HepG2 (cell line): Measurements from ENCODE around the gene CTSZ. TPM values are rescaled to one million over a fixed set of nuclear protein-coding genes. Genes with fewer than 3 reads are reported as not detected.

Experiments used
- BHLHE40 ChIP-seq: IDR thresholded peaks from 2 replicates; pipeline ENCODE4 v1.6.1; 2011; ENCODE audit warnings: low read length, improper control_type of control experiment
- CHCHD3 ChIP-seq: sonication (generic); formaldehyde crosslinking; IDR thresholded peaks from 2 replicates; pipeline ENCODE4 v1.8.0; 2022; ENCODE audit warnings: mild to moderate bottlenecking, missing genetic modification reagents, moderate library complexity
- GATA4 ChIP-seq: sonication (generic); IDR thresholded peaks from 2 replicates; pipeline ENCODE4 v1.6.1; 2016; ENCODE audit warnings: antibody characterized with exemption, low read depth, borderline replicate concordance
- HOXA5 ChIP-seq: sonication (generic); formaldehyde crosslinking; IDR thresholded peaks from 2 replicates; pipeline ENCODE4 v1.4.0; 2020; ENCODE audit warnings: missing genetic modification reagents
- HOXD1 ChIP-seq: sonication (generic); formaldehyde crosslinking; IDR thresholded peaks from 2 replicates; pipeline ENCODE4 v1.5.0; 2020; ENCODE audit warnings: missing genetic modification reagents
- IKZF1 ChIP-seq: fragments of 450-650 bp; IDR thresholded peaks from 2 replicates; pipeline ENCODE4 v1.7.1; 2016
- MLLT10 ChIP-seq: sonication (generic); formaldehyde crosslinking; IDR thresholded peaks from 2 replicates; pipeline ENCODE4 v1.4.0; 2020; ENCODE audit warnings: missing genetic modification reagents
- MYC ChIP-seq: sonication (generic); formaldehyde crosslinking; IDR thresholded peaks from 2 replicates; pipeline ENCODE4 v1.9.0; 2021; ENCODE audit warnings: missing genetic modification reagents, borderline replicate concordance
- NPAS2 ChIP-seq: sonication (generic); formaldehyde crosslinking; IDR thresholded peaks from 2 replicates; pipeline ENCODE4 v1.8.0; 2022; ENCODE audit warnings: mild to moderate bottlenecking, missing genetic modification reagents, borderline replicate concordance
- ONECUT2 ChIP-seq: sonication (generic); formaldehyde crosslinking; IDR thresholded peaks from 2 replicates; pipeline ENCODE4 v1.4.0; 2020; ENCODE audit warnings: missing genetic modification reagents
- POGZ ChIP-seq: sonication (generic); formaldehyde crosslinking; IDR thresholded peaks from 2 replicates; pipeline ENCODE4 v1.4.0; 2020; ENCODE audit warnings: mild to moderate bottlenecking, missing genetic modification reagents
- SP5 ChIP-seq: IDR thresholded peaks from 2 replicates; pipeline ENCODE4 v1.6.1; 2016; ENCODE audit warnings: low read depth, borderline replicate concordance
- ZBTB21 ChIP-seq: sonication (generic); formaldehyde crosslinking; IDR thresholded peaks from 2 replicates; pipeline ENCODE4 v1.4.0; 2020; ENCODE audit warnings: missing genetic modification reagents
- ZFP1 ChIP-seq: IDR thresholded peaks from 2 replicates; pipeline ENCODE4 v1.6.1; 2016
- ZNF121 ChIP-seq: sonication (generic); formaldehyde crosslinking; IDR thresholded peaks from 2 replicates; pipeline ENCODE4 v1.5.0; 2020; ENCODE audit warnings: mild to moderate bottlenecking, missing genetic modification reagents
- ZNF296 ChIP-seq: sonication (generic); formaldehyde crosslinking; conservative IDR thresholded peaks from 2 replicates; pipeline ENCODE4 v1.5.0; 2020; ENCODE audit warnings: mild to moderate bottlenecking, missing genetic modification reagents
- ZNF451 ChIP-seq: sonication (generic); formaldehyde crosslinking; IDR thresholded peaks from 2 replicates; pipeline ENCODE4 v1.5.0; 2020; ENCODE audit warnings: mild to moderate bottlenecking, missing genetic modification reagents
- ZNF501 ChIP-seq: sonication (generic); formaldehyde crosslinking; IDR thresholded peaks from 2 replicates; pipeline ENCODE4 v1.5.1; 2020; ENCODE audit warnings: mild to moderate bottlenecking, moderate library complexity, missing genetic modification reagents
- ZNF552 ChIP-seq: sonication (generic); formaldehyde crosslinking; IDR thresholded peaks from 2 replicates; pipeline ENCODE4 v1.9.0; 2022; ENCODE audit warnings: missing genetic modification reagents, mild to moderate bottlenecking, borderline replicate concordance
- ZSCAN20 ChIP-seq: sonication (generic); formaldehyde crosslinking; IDR thresholded peaks from 2 replicates; pipeline ENCODE4 v1.4.0; 2020; ENCODE audit warnings: missing genetic modification reagents, mild to moderate bottlenecking, borderline replicate concordance
- polyA plus RNA-seq, 8 experiments: library from polyadenylated mRNA; depleted of rRNA in 3 of 8; stranded (reverse) in 7 of 8; unstranded in 1 of 8; fragments of >200 nt; fragmentation: Illumina TruSeq in 4 of 8; extraction: Trizol in 4 of 8; gene quantifications; 2 replicates each; pipeline versions ENCODE4 v1.2.1 to v1.2.3, GENCODE V29; 2011 to 2016; ENCODE audit warnings: low read depth in 4 of 8, missing spikeins in 1 of 8, mixed read lengths in 1 of 8; ENCODE audit not compliant: insufficient read depth in 1 of 8
- total RNA-seq, 5 experiments: library from RNA; depleted of rRNA; stranded (reverse); fragments of >200 nt; fragmentation: Illumina TruSeq; extraction: Trizol; gene quantifications; 2 replicates each; pipeline ENCODE4 v1.2.3, GENCODE V29; 2016; ENCODE audit warnings: low read depth in 1 of 5
- TF ChIP-seq, protein P1 (sequence below): sonication (generic); formaldehyde crosslinking; IDR thresholded peaks from 2 replicates; pipeline ENCODE4 v1.8.1; 2023; ENCODE audit warnings: mild to moderate bottlenecking, missing genetic modification reagents, borderline replicate concordance
- TF ChIP-seq, protein P2 (sequence below): IDR thresholded peaks from 2 replicates; pipeline ENCODE4 v1.6.1; 2016; ENCODE audit warnings: missing biosample characterization, missing genetic modification reagents, low read depth
- TF ChIP-seq, protein P3 (sequence below): sonication (generic); formaldehyde crosslinking; IDR thresholded peaks from 2 replicates; pipeline ENCODE4 v1.5.0; 2020; ENCODE audit warnings: missing genetic modification reagents, mild to moderate bottlenecking, borderline replicate concordance
- TF ChIP-seq, protein P4 (sequence below): sonication (generic); formaldehyde crosslinking; IDR thresholded peaks from 2 replicates; pipeline ENCODE4 v1.4.0; 2020; ENCODE audit warnings: missing genetic modification reagents, borderline replicate concordance

Gene CTSZ
- total and polyA plus RNA-seq, 2 of the 13 experiments (the other 11 are each of a cell fraction or from before 2014, with no cell fraction given): 0.33 TPM; not detected in 1

DNA sequence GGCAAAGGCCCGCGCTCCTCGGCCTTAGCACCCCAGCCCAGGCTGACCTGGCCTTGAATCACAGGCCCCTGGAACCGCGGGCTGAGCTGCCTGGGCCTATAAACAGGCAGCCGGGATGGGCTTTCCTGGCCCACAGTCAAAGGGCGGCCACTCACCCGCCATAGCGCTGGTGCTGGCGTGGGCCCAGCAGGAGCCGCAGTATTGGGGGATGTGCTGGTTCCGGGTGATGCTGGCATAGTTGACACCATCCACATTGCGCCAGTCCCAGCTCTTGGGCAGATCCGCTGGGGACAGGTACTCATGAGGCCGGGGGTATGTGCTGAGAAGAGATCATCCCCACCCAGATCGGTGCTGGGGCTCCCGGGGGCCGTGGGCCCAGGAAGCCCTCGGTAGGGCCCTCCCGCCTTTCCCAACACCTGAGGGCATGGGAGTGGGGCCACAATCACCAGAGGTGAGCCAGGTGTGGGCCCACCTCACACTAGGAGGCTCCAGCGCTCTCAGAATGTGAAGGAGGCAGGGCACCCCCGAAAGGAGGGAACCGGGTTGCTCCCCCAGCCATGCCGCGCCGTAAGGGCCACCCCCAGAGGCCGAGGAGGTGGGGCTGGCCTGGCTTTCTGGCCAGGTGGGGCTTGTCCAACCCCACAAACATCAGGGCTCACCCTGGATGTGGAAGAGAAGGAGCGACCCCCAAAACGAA lies 739 bp downstream of the CTSZ start (continued):
- TF ChIP-seq NPAS2 (CRISPR knock-in tag) (no peak), HOXA5 (no peak), MYC (CRISPR knock-in tag) (no peak), ZSCAN20 (no peak), ZNF451 (no peak), ZNF501 (no peak), GATA4 (0 out of 2 replicates have a peak, but pooled peaks have one; percentile 28), POGZ (CRISPR knock-in tag) (no peak), ZNF552 (CRISPR knock-in tag) (0 out of 2 replicates have a peak, but pooled peaks have one; percentile 47), CHCHD3 (CRISPR knock-in tag) (no peak), IKZF1 (no peak), SP5 (CRISPR knock-in tag) (no peak), MLLT10 (CRISPR knock-in tag) (no peak), ZNF121 (CRISPR knock-in tag) (no peak), ZFP1 (no peak), ZBTB21 (no peak), ZNF296 (CRISPR knock-in tag) (no peak), HOXD1 (no peak), ONECUT2 (no peak), BHLHE40 (no peak)
- TF ChIP-seq, protein P1, sequence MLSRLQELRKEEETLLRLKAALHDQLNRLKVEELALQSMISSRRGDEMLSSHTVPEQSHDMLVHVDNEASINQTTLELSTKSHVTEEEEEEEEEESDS: no peak
- TF ChIP-seq, protein P2, sequence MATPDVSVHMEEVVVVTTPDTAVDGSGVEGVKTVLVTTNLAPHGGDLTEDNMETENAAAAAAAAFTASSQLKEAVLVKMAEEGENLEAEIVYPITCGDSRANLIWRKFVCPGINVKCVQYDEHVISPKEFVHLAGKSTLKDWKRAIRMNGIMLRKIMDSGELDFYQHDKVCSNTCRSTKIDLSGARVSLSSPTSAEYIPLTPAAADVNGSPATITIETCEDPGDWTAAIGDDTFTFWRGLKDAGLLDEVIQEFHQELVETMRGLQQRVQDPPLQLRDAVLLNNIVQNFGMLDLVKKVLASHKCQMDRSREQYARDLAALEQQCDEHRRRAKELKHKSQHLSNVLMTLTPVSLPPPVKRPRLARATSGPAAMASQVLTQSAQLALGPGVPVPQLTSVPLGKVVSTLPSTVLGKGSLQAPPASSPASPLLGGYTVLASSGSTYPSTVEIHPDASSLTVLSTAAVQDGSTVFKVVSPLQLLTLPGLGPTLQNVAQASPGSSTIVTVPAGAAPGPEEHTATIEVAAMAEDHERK: no peak
- TF ChIP-seq, protein P3, sequence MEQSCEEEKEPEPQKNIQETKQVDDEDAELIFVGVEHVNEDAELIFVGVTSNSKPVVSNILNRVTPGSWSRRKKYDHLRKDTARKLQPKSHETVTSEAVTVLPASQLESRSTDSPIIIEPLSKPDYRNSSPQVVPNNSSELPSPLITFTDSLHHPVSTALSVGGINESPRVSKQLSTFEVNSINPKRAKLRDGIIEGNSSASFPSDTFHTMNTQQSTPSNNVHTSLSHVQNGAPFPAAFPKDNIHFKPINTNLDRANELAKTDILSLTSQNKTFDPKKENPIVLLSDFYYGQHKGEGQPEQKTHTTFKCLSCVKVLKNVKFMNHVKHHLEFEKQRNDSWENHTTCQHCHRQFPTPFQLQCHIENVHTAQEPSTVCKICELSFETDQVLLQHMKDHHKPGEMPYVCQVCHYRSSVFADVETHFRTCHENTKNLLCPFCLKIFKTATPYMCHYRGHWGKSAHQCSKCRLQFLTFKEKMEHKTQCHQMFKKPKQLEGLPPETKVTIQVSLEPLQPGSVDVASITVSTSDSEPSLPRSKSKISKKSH: no peak
- TF ChIP-seq, protein P4, sequence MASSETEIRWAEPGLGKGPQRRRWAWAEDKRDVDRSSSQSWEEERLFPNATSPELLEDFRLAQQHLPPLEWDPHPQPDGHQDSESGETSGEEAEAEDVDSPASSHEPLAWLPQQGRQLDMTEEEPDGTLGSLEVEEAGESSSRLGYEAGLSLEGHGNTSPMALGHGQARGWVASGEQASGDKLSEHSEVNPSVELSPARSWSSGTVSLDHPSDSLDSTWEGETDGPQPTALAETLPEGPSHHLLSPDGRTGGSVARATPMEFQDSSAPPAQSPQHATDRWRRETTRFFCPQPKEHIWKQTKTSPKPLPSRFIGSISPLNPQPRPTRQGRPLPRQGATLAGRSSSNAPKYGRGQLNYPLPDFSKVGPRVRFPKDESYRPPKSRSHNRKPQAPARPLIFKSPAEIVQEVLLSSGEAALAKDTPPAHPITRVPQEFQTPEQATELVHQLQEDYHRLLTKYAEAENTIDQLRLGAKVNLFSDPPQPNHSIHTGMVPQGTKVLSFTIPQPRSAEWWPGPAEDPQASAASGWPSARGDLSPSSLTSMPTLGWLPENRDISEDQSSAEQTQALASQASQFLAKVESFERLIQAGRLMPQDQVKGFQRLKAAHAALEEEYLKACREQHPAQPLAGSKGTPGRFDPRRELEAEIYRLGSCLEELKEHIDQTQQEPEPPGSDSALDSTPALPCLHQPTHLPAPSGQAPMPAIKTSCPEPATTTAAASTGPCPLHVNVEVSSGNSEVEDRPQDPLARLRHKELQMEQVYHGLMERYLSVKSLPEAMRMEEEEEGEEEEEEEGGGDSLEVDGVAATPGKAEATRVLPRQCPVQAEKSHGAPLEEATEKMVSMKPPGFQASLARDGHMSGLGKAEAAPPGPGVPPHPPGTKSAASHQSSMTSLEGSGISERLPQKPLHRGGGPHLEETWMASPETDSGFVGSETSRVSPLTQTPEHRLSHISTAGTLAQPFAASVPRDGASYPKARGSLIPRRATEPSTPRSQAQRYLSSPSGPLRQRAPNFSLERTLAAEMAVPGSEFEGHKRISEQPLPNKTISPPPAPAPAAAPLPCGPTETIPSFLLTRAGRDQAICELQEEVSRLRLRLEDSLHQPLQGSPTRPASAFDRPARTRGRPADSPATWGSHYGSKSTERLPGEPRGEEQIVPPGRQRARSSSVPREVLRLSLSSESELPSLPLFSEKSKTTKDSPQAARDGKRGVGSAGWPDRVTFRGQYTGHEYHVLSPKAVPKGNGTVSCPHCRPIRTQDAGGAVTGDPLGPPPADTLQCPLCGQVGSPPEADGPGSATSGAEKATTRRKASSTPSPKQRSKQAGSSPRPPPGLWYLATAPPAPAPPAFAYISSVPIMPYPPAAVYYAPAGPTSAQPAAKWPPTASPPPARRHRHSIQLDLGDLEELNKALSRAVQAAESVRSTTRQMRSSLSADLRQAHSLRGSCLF: no peak
